Measurements from ENCODE around the gene STMN3. TPM values are rescaled to one million over a fixed set of nuclear protein-coding genes. Genes with fewer than 3 reads are reported as not detected.
A peak's percentile ranks its signal among the peaks of the same experiment; 100 is the strongest.

The STMN3 gene
- total RNA-seq, 1 experiment from 2014 or later: 65.6 TPM

DNA sequence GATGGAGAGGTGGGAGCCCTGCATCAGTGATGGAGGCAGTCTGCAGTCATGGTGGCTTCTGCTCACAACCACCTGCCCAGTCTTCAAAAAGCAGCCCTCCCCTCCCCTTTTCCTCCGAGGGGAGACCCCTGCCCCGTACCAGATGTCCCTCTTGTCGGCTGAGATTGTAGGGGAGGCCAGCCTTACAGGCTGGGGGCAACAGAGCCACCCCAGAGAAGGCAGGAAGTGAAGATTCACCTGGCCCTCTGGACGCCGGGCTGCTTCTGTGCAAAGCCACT, 47.8 kb upstream of the STMN3 start (continued):
- no peak for TF ChIP-seq MXD4 (CRISPR knock-in tag; IDR thresholded peaks at IDR 0.05; ENCODE audit: borderline replicate concordance)
- no peak for TF ChIP-seq NFATC4 (CRISPR knock-in tag; IDR thresholded peaks at IDR 0.05)
- no peak for TF ChIP-seq ZNF317 (CRISPR knock-in tag; IDR thresholded peaks at IDR 0.05; ENCODE audit: borderline replicate concordance, low read depth)
- TF ChIP-seq NR2C2 (CRISPR knock-in tag; IDR thresholded peaks at IDR 0.05): no peak

GRCh38 chr20:63700199-63701050, 47.2 kb upstream of the STMN3 start:
- Mint-ChIP-seq H3K27ac (peak overlapping the region; percentile 23; the same call in 1 of the 2 replicates), H3K4me3 (no peak overlapping the region), H3K36me3 (peaks cover 7% of the 10 kb centered on the region), H3K27me3 (ENCODE audit: low read depth) (no peaks in the 10 kb centered on the region), H3K4me1 (peaks cover 7% of the 10 kb centered on the region), H3K9me3 (no peaks in the 10 kb centered on the region)
- POLR2A ChIA-PET: no interaction called here
- no peak for ATAC-seq
- no peak for TF ChIP-seq E2F5 (CRISPR knock-in tag; IDR thresholded peaks at IDR 0.05)
- no peak for TF ChIP-seq GTF2I (CRISPR knock-in tag; conservative IDR thresholded peaks at IDR 0.05)
- TF ChIP-seq ZNF671 (CRISPR knock-in tag; IDR thresholded peaks at IDR 0.05): no peak
- TF ChIP-seq ESRRA (CRISPR knock-in tag; IDR thresholded peaks at IDR 0.05; ENCODE audit: borderline replicate concordance): no peak
- TF ChIP-seq EMX1 (CRISPR knock-in tag; IDR thresholded peaks at IDR 0.05): no peak
- TF ChIP-seq RORB (CRISPR knock-in tag; IDR thresholded peaks at IDR 0.05): no peak
- no peak for TF ChIP-seq ATF6 (CRISPR knock-in tag; IDR thresholded peaks at IDR 0.05)
- no peak for TF ChIP-seq FOXK1 (CRISPR knock-in tag; IDR thresholded peaks at IDR 0.05)
- no peak for TF ChIP-seq TCF7 (CRISPR knock-in tag; IDR thresholded peaks at IDR 0.05; ENCODE audit: low read depth)
- TF ChIP-seq IRF2 (CRISPR knock-in tag; IDR thresholded peaks at IDR 0.05; ENCODE audit: borderline replicate concordance, low read depth): no peak
- TF ChIP-seq, protein P1, sequence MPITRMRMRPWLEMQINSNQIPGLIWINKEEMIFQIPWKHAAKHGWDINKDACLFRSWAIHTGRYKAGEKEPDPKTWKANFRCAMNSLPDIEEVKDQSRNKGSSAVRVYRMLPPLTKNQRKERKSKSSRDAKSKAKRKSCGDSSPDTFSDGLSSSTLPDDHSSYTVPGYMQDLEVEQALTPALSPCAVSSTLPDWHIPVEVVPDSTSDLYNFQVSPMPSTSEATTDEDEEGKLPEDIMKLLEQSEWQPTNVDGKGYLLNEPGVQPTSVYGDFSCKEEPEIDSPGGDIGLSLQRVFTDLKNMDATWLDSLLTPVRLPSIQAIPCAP (CRISPR knock-in tag; IDR thresholded peaks at IDR 0.05): no peak
- no peak for TF ChIP-seq ZNF232 (CRISPR knock-in tag; IDR thresholded peaks at IDR 0.05)
- no peak for TF ChIP-seq ZNF263 (CRISPR knock-in tag; IDR thresholded peaks at IDR 0.05; ENCODE audit: low read depth)
- TF ChIP-seq, protein P2, sequence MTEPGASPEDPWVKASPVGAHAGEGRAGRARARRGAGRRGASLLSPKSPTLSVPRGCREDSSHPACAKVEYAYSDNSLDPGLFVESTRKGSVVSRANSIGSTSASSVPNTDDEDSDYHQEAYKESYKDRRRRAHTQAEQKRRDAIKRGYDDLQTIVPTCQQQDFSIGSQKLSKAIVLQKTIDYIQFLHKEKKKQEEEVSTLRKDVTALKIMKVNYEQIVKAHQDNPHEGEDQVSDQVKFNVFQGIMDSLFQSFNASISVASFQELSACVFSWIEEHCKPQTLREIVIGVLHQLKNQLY (CRISPR knock-in tag; IDR thresholded peaks at IDR 0.05): no peak
- no peak for TF ChIP-seq SMAD3 (CRISPR knock-in tag; IDR thresholded peaks at IDR 0.05; ENCODE audit: borderline replicate concordance)
- TF ChIP-seq ZNF138 (CRISPR knock-in tag; conservative IDR thresholded peaks at IDR 0.05): no peak
- no peak for TF ChIP-seq CTCF (IDR thresholded peaks at IDR 0.05)
- no peak for TF ChIP-seq SP1 (CRISPR knock-in tag; conservative IDR thresholded peaks at IDR 0.05)
- no peak for DNase-seq (ENCODE audit: low spot score)
- CTCF ChIA-PET: no interaction called here

All from WTC11 (cell line).